ENCODE measurements around the gene LTN1.

LTN1 gene

DNA sequence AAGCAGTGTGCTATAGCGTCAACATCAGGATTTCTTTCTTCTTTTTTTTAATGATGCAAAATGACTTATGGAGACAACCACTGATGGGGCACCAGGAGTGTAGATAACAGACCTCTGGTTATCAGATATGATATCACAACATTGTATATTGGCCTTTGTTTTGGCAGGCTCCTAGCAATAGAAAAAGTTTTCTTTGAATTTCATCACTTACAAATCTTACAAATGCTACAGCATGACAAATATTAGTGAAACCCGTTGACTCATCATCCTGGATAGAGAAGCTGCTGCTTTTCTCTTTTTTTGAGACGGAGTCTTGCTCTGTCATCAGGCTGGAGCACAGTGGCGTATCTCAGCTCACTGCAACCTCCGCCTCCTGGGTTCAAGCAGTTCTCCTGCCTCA lies 92.9 kb downstream of the LTN1 start:
- no peak overlapping the region for H3K4me3 ChIP-seq (ENCODE audit: low read depth, low read length)
- TF ChIP-seq, protein P1, sequence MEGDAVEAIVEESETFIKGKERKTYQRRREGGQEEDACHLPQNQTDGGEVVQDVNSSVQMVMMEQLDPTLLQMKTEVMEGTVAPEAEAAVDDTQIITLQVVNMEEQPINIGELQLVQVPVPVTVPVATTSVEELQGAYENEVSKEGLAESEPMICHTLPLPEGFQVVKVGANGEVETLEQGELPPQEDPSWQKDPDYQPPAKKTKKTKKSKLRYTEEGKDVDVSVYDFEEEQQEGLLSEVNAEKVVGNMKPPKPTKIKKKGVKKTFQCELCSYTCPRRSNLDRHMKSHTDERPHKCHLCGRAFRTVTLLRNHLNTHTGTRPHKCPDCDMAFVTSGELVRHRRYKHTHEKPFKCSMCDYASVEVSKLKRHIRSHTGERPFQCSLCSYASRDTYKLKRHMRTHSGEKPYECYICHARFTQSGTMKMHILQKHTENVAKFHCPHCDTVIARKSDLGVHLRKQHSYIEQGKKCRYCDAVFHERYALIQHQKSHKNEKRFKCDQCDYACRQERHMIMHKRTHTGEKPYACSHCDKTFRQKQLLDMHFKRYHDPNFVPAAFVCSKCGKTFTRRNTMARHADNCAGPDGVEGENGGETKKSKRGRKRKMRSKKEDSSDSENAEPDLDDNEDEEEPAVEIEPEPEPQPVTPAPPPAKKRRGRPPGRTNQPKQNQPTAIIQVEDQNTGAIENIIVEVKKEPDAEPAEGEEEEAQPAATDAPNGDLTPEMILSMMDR (IDR thresholded peaks at IDR 0.05; ENCODE audit: low read depth, low read length) = no peak

DNA sequence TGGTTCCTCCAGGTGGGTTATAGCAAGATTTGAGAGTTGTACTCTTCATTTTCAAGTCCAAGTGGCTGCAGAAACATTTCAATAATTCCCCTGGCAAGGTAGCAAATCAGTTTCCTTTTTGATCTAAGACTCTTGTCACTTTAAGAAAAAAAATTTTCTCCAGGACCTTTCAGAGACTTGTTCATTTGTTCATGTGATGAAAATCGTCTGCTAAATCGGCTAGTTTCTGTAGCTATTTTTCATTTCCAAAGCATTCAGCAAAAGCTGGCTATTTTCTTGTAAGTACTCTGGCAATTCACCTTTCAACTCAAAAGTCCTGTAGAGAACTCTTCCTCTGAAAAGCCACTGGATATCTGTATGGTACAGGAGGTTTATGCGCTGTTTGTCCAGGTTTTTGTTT lies 93.5 kb downstream of the LTN1 start:
- no peak overlapping the region for H3K4me3 ChIP-seq (ENCODE audit: low read depth, low read length)
- TF ChIP-seq, protein P1 (IDR thresholded peaks at IDR 0.05; ENCODE audit: low read depth, low read length) = no peak

DNA sequence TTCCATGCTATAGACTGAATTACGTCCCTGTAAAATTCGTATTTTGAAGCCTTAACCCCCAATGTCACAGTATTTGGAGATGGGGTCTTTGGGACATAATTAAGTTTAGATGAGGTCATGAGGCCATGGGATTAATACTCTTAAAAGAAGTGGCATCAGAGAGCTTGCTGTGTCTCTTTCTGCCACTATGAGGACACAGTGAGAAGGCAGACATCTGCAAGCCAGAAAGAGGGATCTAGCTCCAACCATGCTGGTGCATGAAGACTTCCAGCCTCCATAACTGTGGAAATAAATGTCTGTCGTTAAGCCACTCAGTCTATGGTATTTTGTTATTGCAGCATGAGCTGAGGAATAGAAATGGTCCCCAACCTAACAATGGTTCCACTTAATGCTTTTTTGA lies 99.0 kb downstream of the LTN1 start:
- H3K4me3 ChIP-seq (ENCODE audit: low read depth, low read length) = no peak overlapping the region
- TF ChIP-seq, protein P1 (IDR thresholded peaks at IDR 0.05; ENCODE audit: low read depth, low read length) = no peak

DNA sequence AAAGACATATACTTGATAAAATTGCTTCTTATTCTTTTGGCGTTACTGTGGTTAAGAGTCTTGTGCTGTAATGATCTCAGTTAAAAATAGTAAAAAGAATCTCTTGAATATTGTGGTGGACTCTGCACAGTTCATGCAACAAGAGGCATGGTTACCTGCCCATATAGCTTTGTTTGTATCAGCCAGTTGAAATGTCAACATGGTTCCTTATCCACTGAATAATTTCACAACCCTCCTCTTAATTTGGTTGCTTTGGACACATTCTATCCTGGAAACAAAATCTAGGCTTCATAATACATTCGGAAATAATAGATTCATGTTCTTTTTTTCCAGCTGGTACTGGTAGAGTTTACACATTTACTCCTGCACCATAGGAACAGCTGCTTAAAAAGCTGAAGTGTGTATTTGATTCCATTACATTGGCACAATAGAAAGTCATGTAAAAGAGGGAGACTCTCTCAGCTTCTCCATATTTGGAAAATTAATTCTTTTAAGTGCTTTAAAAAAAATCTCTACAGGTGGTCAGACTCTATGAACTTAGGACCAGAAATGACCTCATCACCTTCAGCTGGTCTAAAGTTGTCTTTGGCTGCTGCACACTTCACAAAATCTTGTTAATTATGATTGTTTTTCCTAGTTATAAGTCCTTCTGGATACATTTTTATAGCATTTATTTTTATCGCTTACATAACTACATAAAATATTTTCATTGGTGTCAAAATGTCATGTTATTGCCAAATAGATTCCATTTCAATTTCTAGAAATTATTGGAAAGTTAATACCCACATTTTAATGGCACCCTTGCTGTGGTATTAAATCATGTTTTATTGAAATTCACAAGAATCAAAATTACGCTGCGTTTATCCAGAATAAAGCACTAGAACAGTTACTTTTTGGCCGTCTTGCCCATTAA lies 100.2 kb downstream of the LTN1 start:
- no peak overlapping the region for H3K4me3 ChIP-seq (ENCODE audit: low read depth, low read length)
- TF ChIP-seq, protein P1 (IDR thresholded peaks at IDR 0.05; ENCODE audit: low read depth, low read length) = no peak

DNA sequence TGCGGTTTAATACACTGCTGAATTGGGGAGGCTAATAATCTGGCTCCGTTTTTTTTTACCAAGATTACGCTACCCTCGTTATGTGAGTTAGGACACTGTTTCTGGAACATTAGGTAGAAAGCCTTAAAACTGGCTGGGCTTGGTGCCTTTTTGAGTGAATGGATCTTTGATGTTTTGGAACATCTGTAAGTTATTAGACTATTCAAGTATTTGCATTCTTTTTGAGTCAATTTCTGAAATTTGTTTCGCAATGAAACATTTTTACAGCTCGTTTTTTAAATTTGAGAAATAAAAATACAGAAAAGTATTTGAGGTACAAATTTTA lies 106.9 kb downstream of the LTN1 start:
- H3K4me3 ChIP-seq (ENCODE audit: low read depth, low read length) = no peak overlapping the region
- TF ChIP-seq, protein P1 (IDR thresholded peaks at IDR 0.05; ENCODE audit: low read depth, low read length) = no peak

DNA sequence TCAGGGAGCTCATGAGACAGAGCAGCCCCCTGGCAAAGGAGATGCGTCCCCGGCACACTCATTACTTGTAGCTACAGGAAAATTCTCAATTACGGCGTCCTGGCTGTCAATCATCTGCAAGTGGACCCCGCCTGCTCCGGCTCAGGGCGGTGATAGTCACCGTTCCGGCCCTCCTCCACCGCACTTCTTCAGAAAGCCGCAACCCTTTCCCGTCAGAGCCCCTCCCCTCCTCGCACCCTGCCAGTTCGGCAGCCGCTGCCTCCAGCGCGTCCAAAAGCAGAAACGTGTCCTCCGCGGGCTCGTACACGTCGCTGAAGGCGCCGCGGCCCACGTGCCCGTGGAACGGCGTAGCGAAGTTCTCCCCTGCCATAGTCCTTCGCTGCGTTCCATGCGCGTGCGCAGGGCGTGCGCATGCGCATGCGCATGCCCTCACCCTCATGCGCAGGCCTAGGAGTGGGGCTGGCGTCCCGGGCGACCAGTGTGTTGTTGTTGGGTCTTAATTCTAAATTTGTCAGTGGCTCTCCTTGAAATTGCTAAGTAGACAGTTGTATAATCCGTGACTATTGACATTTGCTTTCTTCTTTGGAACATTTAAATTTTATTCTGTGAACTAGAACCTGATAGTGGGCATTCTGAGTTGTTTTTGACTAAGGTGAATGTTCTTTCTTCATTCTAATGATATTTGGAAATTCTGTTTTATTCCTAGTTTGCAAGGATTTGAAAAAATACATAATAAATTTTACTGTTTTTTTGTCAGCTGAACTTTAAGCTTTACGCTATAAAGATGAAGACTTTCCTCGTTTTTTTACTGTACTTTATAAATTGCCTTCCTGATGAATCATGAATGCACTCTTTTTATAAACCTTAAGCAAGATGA lies 107.5 kb downstream of the LTN1 start:
- peak overlapping the region; percentile 69 for H3K4me3 ChIP-seq (ENCODE audit: low read depth, low read length)
- TF ChIP-seq, protein P1 (IDR thresholded peaks at IDR 0.05; ENCODE audit: low read depth, low read length) = no peak

DNA sequence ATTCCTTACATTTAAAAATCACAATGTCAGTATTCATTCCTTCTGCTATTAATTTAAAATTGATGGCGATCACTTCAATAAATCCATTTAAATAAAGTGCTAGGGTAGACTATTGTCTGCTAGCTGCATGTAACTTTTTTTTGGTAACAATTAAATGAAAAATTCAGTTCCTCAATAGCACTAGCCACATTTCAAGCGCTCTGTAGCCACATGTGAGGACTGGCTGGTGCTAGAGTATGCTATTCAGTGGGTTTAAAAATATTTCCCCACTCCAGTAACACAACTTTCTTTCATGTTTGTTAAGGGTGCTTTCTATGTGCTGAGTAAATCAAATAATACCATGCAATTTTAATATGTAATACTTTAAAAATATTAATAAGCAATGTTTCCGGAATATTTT lies 108.2 kb downstream of the LTN1 start:
- H3K4me3 ChIP-seq (ENCODE audit: low read depth, low read length) = peak overlapping the region; percentile 69
- TF ChIP-seq, protein P1 (IDR thresholded peaks at IDR 0.05; ENCODE audit: low read depth, low read length) = no peak

Measured in WI38 (cell line).